ENCODE data around the gene CD300C. TPM values are rescaled to one million over a fixed set of nuclear protein-coding genes. Genes with fewer than 3 reads are reported as not detected.

Gene CD300C
- total RNA-seq, 1 donor from 2014 or later = not detected

GRCh38 chr17:74528491-74529199 lies 17.3 kb downstream of the CD300C start:
- Mint-ChIP-seq H3K27ac (ENCODE audit: unreplicated experiment) (no peak overlapping the region), H3K36me3 (ENCODE audit: unreplicated experiment) (peaks cover 16% of the 10 kb centered on the region), H3K4me1 (ENCODE audit: low read depth, unreplicated experiment) (no peaks in the 10 kb centered on the region), H3K27me3 (ENCODE audit: unreplicated experiment) (peaks cover 12% of the 10 kb centered on the region), H3K4me3 (ENCODE audit: unreplicated experiment) (no peak overlapping the region), H3K9me3 (ENCODE audit: unreplicated experiment) (peaks cover 9% of the 10 kb centered on the region)
- DNase-seq = no peak
- TF ChIP-seq CTCF (IDR thresholded peaks at IDR 0.05; ENCODE audit: partially characterized antibody, unreplicated experiment) = no peak

GRCh38 chr17:74527756-74528155 lies 18.2 kb downstream of the CD300C start:
- DNase-seq = no peak
- peaks cover 16% of the 10 kb centered on the region for H3K36me3 Mint-ChIP-seq (ENCODE audit: unreplicated experiment)
- H3K4me1 Mint-ChIP-seq (ENCODE audit: low read depth, unreplicated experiment) = no peaks in the 10 kb centered on the region
- no peak overlapping the region for H3K4me3 Mint-ChIP-seq (ENCODE audit: unreplicated experiment)
- H3K27ac Mint-ChIP-seq (ENCODE audit: unreplicated experiment) = no peak overlapping the region
- TF ChIP-seq CTCF (IDR thresholded peaks at IDR 0.05; ENCODE audit: partially characterized antibody, unreplicated experiment) = no peak
- H3K9me3 Mint-ChIP-seq (ENCODE audit: unreplicated experiment) = peaks cover 9% of the 10 kb centered on the region
- peaks cover 14% of the 10 kb centered on the region for H3K27me3 Mint-ChIP-seq (ENCODE audit: unreplicated experiment)

GRCh38 chr17:74527081-74527480 lies 18.8 kb downstream of the CD300C start:
- H3K9me3 Mint-ChIP-seq (ENCODE audit: unreplicated experiment) = peaks cover 9% of the 10 kb centered on the region
- peaks cover 16% of the 10 kb centered on the region for H3K36me3 Mint-ChIP-seq (ENCODE audit: unreplicated experiment)
- no peaks in the 10 kb centered on the region for H3K4me1 Mint-ChIP-seq (ENCODE audit: low read depth, unreplicated experiment)
- H3K27me3 Mint-ChIP-seq (ENCODE audit: unreplicated experiment) = peaks cover 14% of the 10 kb centered on the region
- no peak overlapping the region for H3K27ac Mint-ChIP-seq (ENCODE audit: unreplicated experiment)
- H3K4me3 Mint-ChIP-seq (ENCODE audit: unreplicated experiment) = no peak overlapping the region
- DNase-seq = no peak
- no peak for TF ChIP-seq CTCF (IDR thresholded peaks at IDR 0.05; ENCODE audit: partially characterized antibody, unreplicated experiment)

- no peak overlapping the region for H3K4me3 Mint-ChIP-seq (ENCODE audit: unreplicated experiment)
- H3K27ac Mint-ChIP-seq (ENCODE audit: unreplicated experiment) = no peak overlapping the region
- no peaks in the 10 kb centered on the region for H3K4me1 Mint-ChIP-seq (ENCODE audit: low read depth, unreplicated experiment)
- H3K9me3 Mint-ChIP-seq (ENCODE audit: unreplicated experiment) = peaks cover 9% of the 10 kb centered on the region
- H3K27me3 Mint-ChIP-seq (ENCODE audit: unreplicated experiment) = peaks cover 14% of the 10 kb centered on the region
- DNase-seq = no peak
- no peak for TF ChIP-seq CTCF (IDR thresholded peaks at IDR 0.05; ENCODE audit: partially characterized antibody, unreplicated experiment)
- peaks cover 16% of the 10 kb centered on the region for H3K36me3 Mint-ChIP-seq (ENCODE audit: unreplicated experiment)
Observed at GRCh38 chr17:74526681-74527080, 19.2 kb downstream of the CD300C start.

- no peak overlapping the region for H3K27ac Mint-ChIP-seq (ENCODE audit: unreplicated experiment)
- no peak for TF ChIP-seq CTCF (IDR thresholded peaks at IDR 0.05; ENCODE audit: partially characterized antibody, unreplicated experiment)
- no peak overlapping the region for H3K4me3 Mint-ChIP-seq (ENCODE audit: unreplicated experiment)
- peaks cover 14% of the 10 kb centered on the region for H3K27me3 Mint-ChIP-seq (ENCODE audit: unreplicated experiment)
- peaks cover 19% of the 10 kb centered on the region for H3K36me3 Mint-ChIP-seq (ENCODE audit: unreplicated experiment)
- DNase-seq = no peak
- peaks cover 7% of the 10 kb centered on the region for H3K9me3 Mint-ChIP-seq (ENCODE audit: unreplicated experiment)
- no peaks in the 10 kb centered on the region for H3K4me1 Mint-ChIP-seq (ENCODE audit: low read depth, unreplicated experiment)
Observed at GRCh38 chr17:74525781-74526288, 20.1 kb downstream of the CD300C start.

Measured in glutamatergic neuron (in vitro differentiated cells).